ENCODE data around the gene DUSP22. TPM values are rescaled to one million over a fixed set of nuclear protein-coding genes. Genes with fewer than 3 reads are reported as not detected.

Gene DUSP22
- polyA plus RNA-seq, 3 donors, result 107 to 120 (median 117) TPM

DNA sequence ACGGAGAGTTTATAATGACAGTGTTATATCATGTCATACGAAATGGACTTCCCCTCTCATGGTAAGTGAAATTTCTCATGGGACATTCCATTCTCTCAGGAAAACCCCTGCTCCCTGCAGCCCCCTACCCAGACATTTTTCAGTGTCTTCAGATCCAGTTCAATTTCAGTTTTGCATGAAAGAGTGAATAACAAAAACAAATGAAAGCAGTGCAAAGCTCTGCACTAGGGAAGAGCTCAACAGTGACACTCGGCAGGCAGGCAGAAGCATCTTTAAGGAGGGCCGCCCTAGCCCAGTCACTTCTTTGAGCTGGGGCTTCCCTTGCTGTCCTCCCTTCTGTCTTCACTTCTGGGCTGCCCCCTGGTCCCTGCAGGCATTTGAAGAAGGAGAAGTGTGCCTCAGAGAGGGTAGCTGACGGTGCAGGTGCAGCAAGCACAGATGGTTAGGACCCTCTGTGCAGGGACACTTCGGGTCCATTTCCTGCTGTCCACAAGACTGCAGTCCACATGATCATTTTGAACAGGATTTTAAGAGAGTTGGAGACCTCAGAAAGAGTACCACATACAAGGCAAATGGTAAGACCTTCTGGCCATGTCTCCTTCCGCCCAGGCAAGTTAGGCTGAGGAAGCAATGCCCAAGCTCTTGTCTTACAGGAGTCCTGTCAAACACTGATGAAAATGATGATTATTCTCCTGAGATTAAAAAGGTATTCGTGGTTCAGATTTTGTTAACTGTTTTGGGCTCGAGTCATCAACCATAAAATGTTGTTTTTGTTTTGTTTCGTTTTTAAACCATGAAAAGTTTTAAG lies 5.4 kb upstream of the DUSP22 start:
- TF ChIP-seq, protein P1, sequence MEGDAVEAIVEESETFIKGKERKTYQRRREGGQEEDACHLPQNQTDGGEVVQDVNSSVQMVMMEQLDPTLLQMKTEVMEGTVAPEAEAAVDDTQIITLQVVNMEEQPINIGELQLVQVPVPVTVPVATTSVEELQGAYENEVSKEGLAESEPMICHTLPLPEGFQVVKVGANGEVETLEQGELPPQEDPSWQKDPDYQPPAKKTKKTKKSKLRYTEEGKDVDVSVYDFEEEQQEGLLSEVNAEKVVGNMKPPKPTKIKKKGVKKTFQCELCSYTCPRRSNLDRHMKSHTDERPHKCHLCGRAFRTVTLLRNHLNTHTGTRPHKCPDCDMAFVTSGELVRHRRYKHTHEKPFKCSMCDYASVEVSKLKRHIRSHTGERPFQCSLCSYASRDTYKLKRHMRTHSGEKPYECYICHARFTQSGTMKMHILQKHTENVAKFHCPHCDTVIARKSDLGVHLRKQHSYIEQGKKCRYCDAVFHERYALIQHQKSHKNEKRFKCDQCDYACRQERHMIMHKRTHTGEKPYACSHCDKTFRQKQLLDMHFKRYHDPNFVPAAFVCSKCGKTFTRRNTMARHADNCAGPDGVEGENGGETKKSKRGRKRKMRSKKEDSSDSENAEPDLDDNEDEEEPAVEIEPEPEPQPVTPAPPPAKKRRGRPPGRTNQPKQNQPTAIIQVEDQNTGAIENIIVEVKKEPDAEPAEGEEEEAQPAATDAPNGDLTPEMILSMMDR (IDR thresholded peaks at IDR 0.05), result no peak
- Histone ChIP-seq H3K79me2 (ENCODE audit: insufficient read depth, low read length) (no peaks in the 10 kb centered on the region), H3K4me1 (ENCODE audit: control insufficient read depth in 1 of 2, insufficient read depth in 2 of 2, low read length in 2 of 2) (peaks cover 45 to 48% of the 10 kb centered on the region in 2 donors), H3K27ac (ENCODE audit: low read depth in 1 of 2, low read length in 2 of 2) (no peak overlapping the region), H4K20me1 (ENCODE audit: insufficient read depth, low read length) (no peaks in the 10 kb centered on the region), H2AFZ (ENCODE audit: insufficient read depth, low read depth, low read length, poor library complexity, severe bottlenecking) (no peak overlapping the region), H3K4me2 (replicated peaks; ENCODE audit: extremely low read depth, low read length, poor library complexity, severe bottlenecking) (no peak overlapping the region), H3K4me3 (replicated peaks in 1 of 3; ENCODE audit: low read depth in 2 of 3, low read length in 3 of 3) (no peak overlapping the region), H3K9me3 (replicated peaks in 1 of 2; ENCODE audit: control insufficient read depth in 1 of 2, insufficient read depth in 1 of 2, low read length in 2 of 2) (peaks cover 0 to 4% of the 10 kb centered on the region in 2 donors), H3K36me3 (replicated peaks in 1 of 2; ENCODE audit: control insufficient read depth in 1 of 2, insufficient read depth in 2 of 2, low read length in 2 of 2) (no peaks in the 10 kb centered on the region), H3K27me3 (ENCODE audit: control insufficient read depth in 2 of 2, insufficient read depth in 2 of 2, low read length in 2 of 2) (no peaks in the 10 kb centered on the region), H3K9ac (ENCODE audit: insufficient read depth, low read length, poor library complexity, severe bottlenecking) (no peak overlapping the region)
- WGBS (ENCODE audit: insufficient coverage), result 87% methylated on average over 4 of the region's 10 CpGs
- no peak for DNase-seq
- Mint-ChIP-seq H3K27ac (peak overlapping the region in 1 of 7 donors; percentile 29), H3K9me3 (peaks cover 0 to 4% (median 0%) of the 10 kb centered on the region in 7 donors), H3K4me1 (peaks cover 48% of the 10 kb centered on the region), H3K4me3 (no peak overlapping the region), H3K27me3 (ENCODE audit: low read depth in 3 of 3) (peaks cover 2 to 6% (median 4%) of the 10 kb centered on the region in 3 donors), H3K36me3 (peaks cover 0 to 5% of the 10 kb centered on the region in 2 donors)
- intact Hi-C loops (cut with micrococcal nuclease), result no loop called here

DNA sequence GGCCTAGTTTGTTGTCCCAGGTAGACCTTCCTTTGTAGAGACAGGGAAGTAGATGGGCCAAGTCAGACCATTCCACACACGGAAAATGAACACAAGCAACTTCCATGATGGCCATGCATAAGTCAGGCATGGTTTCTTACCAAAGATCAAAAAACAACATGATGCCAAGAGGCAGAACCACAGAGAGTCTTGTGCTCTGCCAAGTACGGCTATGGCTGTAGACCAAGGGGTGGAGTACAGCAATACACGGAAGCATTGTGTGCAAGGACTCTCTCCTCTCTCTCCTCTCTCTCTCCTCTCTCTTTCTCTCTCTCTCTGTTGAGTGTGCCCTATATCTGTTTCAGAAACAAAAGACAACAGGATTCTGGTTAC lies 4.8 kb upstream of the DUSP22 start:
- Histone ChIP-seq H3K79me2 (ENCODE audit: insufficient read depth, low read length) (no peaks in the 10 kb centered on the region), H3K4me2 (replicated peaks; ENCODE audit: extremely low read depth, low read length, poor library complexity, severe bottlenecking) (no peak overlapping the region), H2AFZ (ENCODE audit: insufficient read depth, low read depth, low read length, poor library complexity, severe bottlenecking) (no peak overlapping the region), H3K27me3 (ENCODE audit: control insufficient read depth in 2 of 2, insufficient read depth in 2 of 2, low read length in 2 of 2) (no peaks in the 10 kb centered on the region), H3K27ac (ENCODE audit: low read depth in 1 of 2, low read length in 2 of 2) (no peak overlapping the region), H3K36me3 (replicated peaks in 1 of 2; ENCODE audit: control insufficient read depth in 1 of 2, insufficient read depth in 2 of 2, low read length in 2 of 2) (no peaks in the 10 kb centered on the region), H3K4me1 (ENCODE audit: control insufficient read depth in 1 of 2, insufficient read depth in 2 of 2, low read length in 2 of 2) (peaks cover 48 to 49% of the 10 kb centered on the region in 2 donors), H4K20me1 (ENCODE audit: insufficient read depth, low read length) (no peaks in the 10 kb centered on the region), H3K9ac (ENCODE audit: insufficient read depth, low read length, poor library complexity, severe bottlenecking) (no peak overlapping the region), H3K4me3 (replicated peaks in 1 of 3; ENCODE audit: low read depth in 2 of 3, low read length in 3 of 3) (no peak overlapping the region), H3K9me3 (replicated peaks in 1 of 2; ENCODE audit: control insufficient read depth in 1 of 2, insufficient read depth in 1 of 2, low read length in 2 of 2) (peaks cover 0 to 2% of the 10 kb centered on the region in 2 donors)
- no peak for DNase-seq
- 100% methylated on average over 2 of the region's 3 CpGs for WGBS (ENCODE audit: insufficient coverage)
- peaks cover 2 to 6% (median 4%) of the 10 kb centered on the region in 3 donors for H3K27me3 Mint-ChIP-seq (ENCODE audit: low read depth in 3 of 3)
- intact Hi-C loops (cut with micrococcal nuclease), result no loop called here
- peaks cover 0 to 4% (median 0%) of the 10 kb centered on the region in 7 donors for H3K9me3 Mint-ChIP-seq
- peak overlapping the region in 1 of 7 donors; percentile 37 for H3K27ac Mint-ChIP-seq
- TF ChIP-seq, protein P1 (IDR thresholded peaks at IDR 0.05), result no peak
- peaks cover 0 to 5% of the 10 kb centered on the region in 2 donors for H3K36me3 Mint-ChIP-seq
- H3K4me1 Mint-ChIP-seq, result peaks cover 48% of the 10 kb centered on the region
- no peak overlapping the region for H3K4me3 Mint-ChIP-seq

Data from CD14-positive monocyte (primary cell).